Trophoblast cell (in vitro differentiated cells and primary cell): ENCODE results near the gene NHERF1.

Experiments
- DNase-seq, 2 donors: peaks; one replicate each; pipeline ENCODE4 v3.0.0-alpha.2; 2016
- H2AFZ ChIP-seq: 2 replicates; pipeline ENCODE4 v1.6.1; 2013; ENCODE audit warnings: low read length, moderate library complexity, mild to moderate bottlenecking; ENCODE audit not compliant: insufficient read depth, poor library complexity
- H2AK5ac ChIP-seq: 2 replicates; pipeline ENCODE4 v1.6.1; 2013; ENCODE audit warnings: mild to moderate bottlenecking, low read length
- H2BK120ac ChIP-seq: 2 replicates; pipeline ENCODE4 v1.6.1; 2013; ENCODE audit warnings: low read length, mild to moderate bottlenecking, moderate library complexity; ENCODE audit not compliant: insufficient read depth, poor library complexity
- H2BK12ac ChIP-seq: 2 replicates; pipeline ENCODE4 v1.6.1; 2013; ENCODE audit warnings: mild to moderate bottlenecking, low read length, moderate library complexity
- H2BK5ac ChIP-seq: 2 replicates; pipeline ENCODE4 v1.6.1; 2013; ENCODE audit warnings: low read length, low read depth, moderate library complexity, mild to moderate bottlenecking; ENCODE audit not compliant: poor library complexity
- H3K14ac ChIP-seq: 2 replicates; pipeline ENCODE4 v1.6.1; 2013; ENCODE audit warnings: mild to moderate bottlenecking, low read length
- H3K18ac ChIP-seq: 2 replicates; pipeline ENCODE4 v1.6.1; 2013; ENCODE audit warnings: mild to moderate bottlenecking, low read length
- H3K23ac ChIP-seq: 2 replicates; pipeline ENCODE4 v1.6.1; 2013; ENCODE audit warnings: low read length
- H3K27ac ChIP-seq: 2 replicates; pipeline ENCODE4 v1.5.1; 2013; ENCODE audit warnings: low read depth, mild to moderate bottlenecking, inconsistent platforms, low read length, moderate library complexity
- H3K27me3 ChIP-seq: 2 replicates; pipeline ENCODE4 v1.6.1; 2013; ENCODE audit warnings: inconsistent platforms, mild to moderate bottlenecking, low read length, moderate library complexity; ENCODE audit not compliant: insufficient read depth
- H3K36me3 ChIP-seq, 2 experiments: 1 replicate in 1 of 2; 2 replicates in 1 of 2; pipeline ENCODE4 v1.6.1; 2013; ENCODE audit warnings: low read length in 2 of 2, mild to moderate bottlenecking in 2 of 2, moderate library complexity in 1 of 2; ENCODE audit not compliant: insufficient read depth in 2 of 2, control insufficient read depth in 1 of 2
- H3K4ac ChIP-seq: 2 replicates; pipeline ENCODE4 v1.6.1; 2013; ENCODE audit warnings: low read depth, mild to moderate bottlenecking, low read length, moderate library complexity
- H3K4me1 ChIP-seq, 2 experiments: 1 replicate in 1 of 2; 2 replicates in 1 of 2; pipeline ENCODE4 v1.6.1; 2013; ENCODE audit warnings: low read length in 2 of 2, mild to moderate bottlenecking in 2 of 2, moderate library complexity in 1 of 2; ENCODE audit not compliant: insufficient read depth in 2 of 2, control insufficient read depth in 1 of 2
- H3K4me2 ChIP-seq: 2 replicates; pipeline ENCODE4 v1.6.1; 2013; ENCODE audit warnings: inconsistent platforms, mild to moderate bottlenecking, low read length, moderate library complexity
- H3K4me3 ChIP-seq: 2 replicates; pipeline ENCODE4 v1.5.1; 2013; ENCODE audit warnings: mild to moderate bottlenecking, low read depth, low read length, inconsistent platforms
- H3K79me1 ChIP-seq: one replicate; pipeline ENCODE4 v1.6.1; 2013; ENCODE audit warnings: low read length
- H3K79me2 ChIP-seq: 2 replicates; pipeline ENCODE4 v1.6.1; 2013; ENCODE audit warnings: low read length, mild to moderate bottlenecking; ENCODE audit not compliant: control insufficient read depth, insufficient read depth, poor library complexity
- H3K9ac ChIP-seq: 2 replicates; pipeline ENCODE4 v1.6.1; 2013; ENCODE audit warnings: mild to moderate bottlenecking, low read length
- H3K9me3 ChIP-seq: 2 replicates; pipeline ENCODE4 v1.6.1; 2013; ENCODE audit warnings: low read depth, mild to moderate bottlenecking, control low read depth, inconsistent platforms, low read length; ENCODE audit not compliant: insufficient read depth
- H4K12ac ChIP-seq: 2 replicates; pipeline ENCODE4 v1.6.1; 2013; ENCODE audit warnings: low read depth, mild to moderate bottlenecking, low read length, moderate library complexity
- H4K8ac ChIP-seq: 2 replicates; pipeline ENCODE4 v1.6.1; 2013; ENCODE audit warnings: low read depth, mild to moderate bottlenecking, low read length, moderate library complexity
- H4K91ac ChIP-seq: one replicate; pipeline ENCODE4 v1.6.1; 2013; ENCODE audit warnings: low read depth, mild to moderate bottlenecking, low read length, moderate library complexity
- WGBS: extraction: QIAGEN DNeasy Blood & Tissue Kit; methylation state at CpG from one replicate; pipeline ENCODE4 v1.1.7; 2013; ENCODE audit warnings: missing lambda C conversion rate; ENCODE audit not compliant: insufficient read length, insufficient coverage; ENCODE audit errors: extremely low coverage; 5-methylcytosine and 5-hydroxymethylcytosine counted together

Gene NHERF1

DNA sequence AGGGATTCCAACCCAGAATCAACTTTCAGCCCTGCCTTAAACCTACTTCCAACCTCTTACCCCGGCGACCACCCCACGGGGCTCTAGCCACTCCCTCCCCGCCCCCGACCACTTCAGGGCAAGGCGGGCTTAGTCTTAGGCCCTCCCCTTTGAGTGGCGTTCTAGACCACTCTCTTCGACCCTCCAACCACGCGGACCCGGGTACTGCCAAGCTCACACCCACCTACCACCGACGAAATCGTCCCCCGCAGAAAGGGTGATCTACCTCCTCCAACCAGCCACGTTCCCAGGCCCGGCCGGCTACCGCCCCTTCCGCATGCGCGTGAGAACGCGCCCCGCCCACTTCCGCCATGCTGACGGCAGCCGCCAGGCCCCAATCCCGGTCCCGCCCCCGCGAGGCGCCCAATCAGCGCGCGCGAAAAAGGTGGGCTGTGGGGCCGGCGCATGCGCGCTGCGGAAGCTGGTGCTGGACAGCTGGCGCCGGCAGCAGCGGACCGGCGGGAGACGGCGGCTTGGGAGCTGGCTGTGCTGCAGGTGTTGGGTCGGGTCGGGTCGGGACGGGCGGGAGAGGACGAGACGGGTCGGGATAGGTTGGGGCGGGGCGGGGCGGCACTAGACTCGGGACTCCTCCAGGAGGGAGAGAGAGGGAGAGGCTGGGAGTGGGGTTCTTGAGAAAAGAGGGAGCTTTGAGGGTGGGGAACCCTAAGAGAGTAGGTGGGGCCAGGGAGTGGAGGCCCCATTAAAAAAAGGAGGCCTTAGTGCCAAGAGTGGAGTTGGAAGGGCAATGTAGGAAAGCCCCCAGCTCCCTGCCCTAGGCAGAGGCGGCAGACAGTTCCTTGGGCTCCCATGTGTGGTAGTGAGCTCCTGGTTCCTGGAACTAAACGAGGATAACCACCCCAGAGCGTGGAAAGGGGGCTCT, 27.9 kb downstream of the NHERF1 start, which contains the start of gene NAT9:
TSS of gene NAT9 (minus strand) at position 302 of the 919 bp plus-strand sequence. CDS start 647 bp downstream, outside the sequence.
- no CpG with 5 or more reads among the region's 64 CpGs for WGBS
- peak; percentile 98 to 99 for DNase-seq

DNA sequence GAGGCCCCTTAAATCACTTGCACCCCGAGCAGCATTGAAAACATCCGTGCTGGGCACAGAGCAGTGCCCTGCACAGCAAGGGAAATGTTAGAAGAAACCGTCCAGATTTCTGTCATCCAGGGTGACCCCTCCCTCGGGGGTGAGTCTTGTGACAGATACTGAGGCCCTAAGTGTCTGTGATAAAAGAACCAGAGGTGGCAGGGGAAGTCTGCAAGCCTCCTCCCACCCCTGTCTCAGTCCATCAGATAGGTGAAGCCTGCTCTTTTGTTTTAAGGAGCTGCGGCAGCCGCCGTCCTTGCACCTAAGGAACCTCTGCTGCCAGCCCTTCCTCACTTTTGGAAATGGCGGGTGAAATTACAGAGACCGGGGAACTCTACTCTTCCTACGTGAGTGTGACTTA, 28.6 kb downstream of the NHERF1 start:
- Histone ChIP-seq H2BK120ac (no peak overlapping the region), H3K4me1 (peaks cover 19 to 21% of the 10 kb centered on the region in 2 experiments), H3K4me3 (peak overlapping the region; percentile 77), H3K18ac (no peak overlapping the region), H2BK5ac (no peak overlapping the region), H2AK5ac (no peak overlapping the region), H3K23ac (no peak overlapping the region), H4K12ac (no peak overlapping the region), H2AFZ (no peak overlapping the region), H3K9me3 (no peaks in the 10 kb centered on the region), H3K79me1 (peaks cover 8% of the 10 kb centered on the region), H3K4me2 (peak overlapping the region; percentile 75), H2BK12ac (no peak overlapping the region), H3K4ac (peak overlapping the region; percentile 73), H3K9ac (peak overlapping the region; percentile 68), H3K14ac (no peak overlapping the region), H3K27ac (no peak overlapping the region), H3K27me3 (no peaks in the 10 kb centered on the region), H4K8ac (peak overlapping the region; percentile 31), H4K91ac (no peak overlapping the region), H3K79me2 (peaks cover 7% of the 10 kb centered on the region), H3K36me3 (peaks cover 22 to 25% of the 10 kb centered on the region in 2 experiments)
- WGBS: no CpG with 5 or more reads among the region's 10 CpGs
- no peak for DNase-seq

More for the DNA sequence above, 27.9 kb downstream of the NHERF1 start, which contains the start of gene NAT9:
- Histone ChIP-seq H3K27me3 (no peaks in the 10 kb centered on the region), H3K18ac (peak within 1 kb of the TSS; percentile 83), H3K4me3 (peak within 1 kb of the TSS; percentile 77), H2AFZ (peak within 1 kb of the TSS; percentile 91), H3K14ac (peak within 1 kb of the TSS; percentile 91), H3K79me1 (peaks cover 8% of the 10 kb centered on the region), H2BK12ac (no peak within 1 kb of the TSS), H2BK120ac (peak within 1 kb of the TSS; percentile 74), H3K23ac (no peak within 1 kb of the TSS), H4K91ac (peak within 1 kb of the TSS; percentile 59), H2AK5ac (no peak within 1 kb of the TSS), H3K9ac (peak within 1 kb of the TSS; percentile 81), H4K12ac (peak within 1 kb of the TSS; percentile 92), H3K79me2 (peaks cover 7% of the 10 kb centered on the region), H3K4me2 (peak within 1 kb of the TSS; percentile 79), H3K4me1 (peaks cover 19 to 21% of the 10 kb centered on the region in 2 experiments), H2BK5ac (peak within 1 kb of the TSS; percentile 85), H3K4ac (peak within 1 kb of the TSS; percentile 83), H4K8ac (peak within 1 kb of the TSS; percentile 86), H3K27ac (peak within 1 kb of the TSS; percentile 69), H3K9me3 (no peaks in the 10 kb centered on the region), H3K36me3 (peaks cover 26 to 32% of the 10 kb centered on the region in 2 experiments)

DNA sequence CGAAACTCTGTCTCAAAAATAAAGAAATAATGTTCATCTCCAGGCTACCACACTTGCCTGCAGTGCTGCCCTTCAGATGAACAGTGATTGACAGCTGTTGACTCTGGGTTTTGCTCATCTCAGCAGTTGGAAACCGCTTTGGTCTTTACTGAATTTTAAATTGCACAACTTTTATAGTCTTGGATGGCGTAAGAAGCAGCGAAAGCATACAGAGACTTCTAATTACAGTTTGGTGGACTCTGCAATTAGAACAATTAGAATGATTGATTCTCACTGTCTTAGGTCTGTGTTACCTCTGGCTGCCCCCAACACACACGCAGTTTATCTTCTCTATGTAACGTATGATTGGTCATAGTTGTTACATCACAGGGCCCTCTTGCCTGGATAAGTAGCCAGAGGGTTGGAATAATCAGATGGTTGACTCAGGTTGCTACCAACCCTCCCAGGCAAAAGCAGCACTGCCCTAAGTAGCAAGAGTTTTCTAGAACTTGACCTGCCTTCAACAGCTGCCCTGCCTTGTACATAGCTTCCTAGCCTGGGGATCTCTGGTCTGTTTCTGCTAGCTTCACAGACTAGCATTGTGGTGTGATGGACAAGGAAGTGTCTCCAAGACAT, 29.6 kb downstream of the NHERF1 start:
- no peak overlapping the region for H2BK5ac ChIP-seq
- H3K79me2 ChIP-seq: peaks cover 7% of the 10 kb centered on the region
- H3K14ac ChIP-seq: no peak overlapping the region
- H3K4me3 ChIP-seq: no peak overlapping the region
- H3K4ac ChIP-seq: no peak overlapping the region
- H3K23ac ChIP-seq: no peak overlapping the region
- H3K36me3 ChIP-seq: peaks cover 12 to 15% of the 10 kb centered on the region in 2 experiments
- no peak overlapping the region for H2BK12ac ChIP-seq
- no peak overlapping the region for H2BK120ac ChIP-seq
- H3K9me3 ChIP-seq: no peaks in the 10 kb centered on the region
- no peak overlapping the region for H2AFZ ChIP-seq
- peak; percentile 77 to 87 for DNase-seq
- H3K4me2 ChIP-seq: no peak overlapping the region
- H3K27ac ChIP-seq: no peak overlapping the region
- no peak overlapping the region for H4K91ac ChIP-seq
- H3K4me1 ChIP-seq: peaks cover 19 to 21% of the 10 kb centered on the region in 2 experiments
- H2AK5ac ChIP-seq: no peak overlapping the region
- no peak overlapping the region for H4K8ac ChIP-seq
- no peak overlapping the region for H3K9ac ChIP-seq
- no peak overlapping the region for H3K18ac ChIP-seq
- H4K12ac ChIP-seq: no peak overlapping the region
- peaks cover 8% of the 10 kb centered on the region for H3K79me1 ChIP-seq
- H3K27me3 ChIP-seq: no peaks in the 10 kb centered on the region
- WGBS: no CpG with 5 or more reads among the region's 6 CpGs

DNA sequence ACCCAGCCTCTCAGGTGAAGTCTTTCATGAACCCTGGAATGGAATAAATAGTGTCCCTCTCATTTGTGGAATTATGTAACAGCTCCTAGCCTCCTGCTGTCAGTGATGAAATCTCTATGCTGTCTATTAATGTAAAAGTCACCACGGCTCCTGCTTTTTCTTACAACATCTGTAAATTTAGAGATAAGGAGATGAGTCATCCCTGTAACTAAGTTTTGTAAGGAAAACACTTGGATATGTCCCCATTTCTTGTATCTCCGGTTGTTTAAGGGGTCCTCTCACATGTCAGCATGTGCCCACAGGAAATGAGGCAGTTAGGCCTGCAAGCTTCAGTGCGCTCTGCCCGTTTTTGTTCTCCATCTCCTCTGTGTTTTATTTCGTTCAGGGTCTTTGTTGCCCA, 30.5 kb downstream of the NHERF1 start:
- no peak overlapping the region for H4K12ac ChIP-seq
- H3K4me1 ChIP-seq: peaks cover 11 to 12% of the 10 kb centered on the region in 2 experiments
- H3K79me2 ChIP-seq: peaks cover 7% of the 10 kb centered on the region
- no peak overlapping the region for H3K18ac ChIP-seq
- H2BK5ac ChIP-seq: no peak overlapping the region
- WGBS: no CpG with 5 or more reads among the region's 5 CpGs
- H2AFZ ChIP-seq: no peak overlapping the region
- H2BK12ac ChIP-seq: no peak overlapping the region
- no peak overlapping the region for H3K9ac ChIP-seq
- peaks cover 8% of the 10 kb centered on the region for H3K79me1 ChIP-seq
- no peak overlapping the region for H2AK5ac ChIP-seq
- H3K23ac ChIP-seq: no peak overlapping the region
- no peak overlapping the region for H3K14ac ChIP-seq
- H3K4ac ChIP-seq: no peak overlapping the region
- H3K9me3 ChIP-seq: no peaks in the 10 kb centered on the region
- no peak overlapping the region for H3K4me2 ChIP-seq
- H2BK120ac ChIP-seq: no peak overlapping the region
- H4K8ac ChIP-seq: no peak overlapping the region
- no peak overlapping the region for H3K4me3 ChIP-seq
- H3K27ac ChIP-seq: no peak overlapping the region
- H3K27me3 ChIP-seq: no peaks in the 10 kb centered on the region
- H3K36me3 ChIP-seq: peaks cover 6 to 9% of the 10 kb centered on the region in 2 experiments
- H4K91ac ChIP-seq: no peak overlapping the region
- peak; percentile 51 to 77 for DNase-seq
